ENCODE data around the gene MCRIP2. TPM values are rescaled to one million over a fixed set of nuclear protein-coding genes. Genes with fewer than 3 reads are reported as not detected.
"Not testable (repeated sequence)": the region's sequence is repeated elsewhere in the genome, so short reads cannot be mapped to it uniquely, and the experiment has no call there.

The MCRIP2 gene
- 71.5 and 83.1 TPM in 2 replicates for total RNA-seq (2014; rRNA removed; shearing (Covaris generic))

DNA sequence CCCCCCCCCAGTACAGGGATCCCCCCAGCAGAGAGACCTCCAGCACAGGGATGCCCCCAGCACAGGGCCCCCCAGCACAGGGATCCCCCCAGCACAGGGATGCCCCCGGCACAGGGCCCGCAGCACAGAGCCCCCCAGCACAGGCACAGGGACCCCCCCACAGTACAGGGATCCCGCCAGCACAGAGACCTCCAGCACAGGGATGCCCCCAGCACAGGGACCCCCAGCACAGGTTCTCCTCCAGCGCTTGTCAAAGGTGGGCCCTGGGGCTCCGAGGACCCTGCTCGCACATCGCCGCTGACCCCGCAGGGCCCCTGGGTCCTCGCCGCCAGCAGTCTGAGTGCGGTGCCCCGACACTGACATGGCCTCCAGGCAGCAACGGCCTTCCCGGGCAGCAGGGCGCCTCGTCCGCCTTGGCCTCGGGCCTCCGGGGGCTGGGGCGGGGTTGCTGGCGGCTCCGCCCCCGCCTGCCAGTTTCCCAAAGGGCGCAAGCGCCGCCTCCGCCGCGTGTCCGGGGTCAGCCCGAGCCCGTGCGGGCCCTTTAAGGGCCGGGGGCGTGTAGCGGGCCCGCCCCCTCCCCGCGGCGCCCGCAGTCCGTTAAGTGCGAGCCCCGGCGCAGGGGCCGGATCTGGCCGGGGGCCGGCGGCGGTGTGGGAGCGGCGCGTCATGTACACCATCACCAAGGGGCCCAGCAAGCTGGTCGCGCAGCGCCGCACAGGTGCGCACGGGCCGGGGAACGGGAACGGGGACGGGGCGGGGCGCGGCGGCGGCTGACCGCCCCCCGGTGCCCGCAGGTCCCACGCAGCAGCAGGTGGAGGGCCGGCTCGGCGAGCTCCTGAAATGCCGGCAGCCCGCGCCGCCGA is at the start of gene MCRIP2:
Gene MCRIP2, plus strand, starts transcription at position 503 of the 863 bp plus-strand sequence. Its CDS starts 164 bp downstream, at position 667.
- Histone ChIP-seq H3K36me3 (replicated peaks; ENCODE audit: control insufficient read depth, insufficient read depth, low read length) (no peaks in the 10 kb centered on the region; the same call in 1 of the 2 replicates), H3K27me3 (ENCODE audit: control insufficient read depth, insufficient read depth, low read length) (peaks cover 3% of the 10 kb centered on the region), H3K4me3 (ENCODE audit: insufficient read depth, low read depth, low read length) (peak within 1 kb of the TSS; percentile 70)
- peak; percentile 100 for DNase-seq

DNA sequence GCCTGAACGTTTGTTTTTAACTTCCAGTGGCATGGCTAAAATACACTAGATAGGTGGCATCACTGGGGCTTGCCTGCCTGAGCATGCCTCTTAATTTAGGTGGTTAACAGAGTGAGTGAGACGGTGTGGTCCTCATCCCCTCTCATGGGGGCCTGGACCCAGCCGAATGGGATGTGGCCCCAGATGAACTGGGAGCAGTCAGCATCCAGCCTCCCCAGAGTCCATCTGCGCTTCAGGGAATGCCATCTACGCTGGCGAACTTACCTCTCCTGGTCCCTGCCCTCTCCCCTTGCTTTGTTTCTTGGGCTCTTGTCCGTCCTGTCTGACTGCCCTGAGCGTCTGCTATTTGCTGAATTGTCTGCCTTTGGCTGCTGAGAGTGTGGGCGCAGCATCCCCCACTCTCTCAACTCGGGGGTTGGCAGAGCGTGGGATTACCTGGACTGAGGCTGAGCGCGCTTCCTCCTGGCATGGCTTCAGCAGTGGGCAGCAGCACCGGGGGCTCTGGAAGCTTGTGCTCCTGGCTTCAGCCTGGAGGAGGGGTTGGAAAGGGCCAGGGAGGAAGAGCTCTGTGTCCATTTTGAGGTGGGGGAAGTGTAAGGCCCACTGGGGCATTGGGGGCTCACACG is 49.6 kb upstream of the MCRIP2 start:
- DNase-seq = no peak
- no peaks in the 10 kb centered on the region; the same call in none of the 2 replicates for H3K36me3 ChIP-seq (replicated peaks; ENCODE audit: control insufficient read depth, insufficient read depth, low read length)
- no peak overlapping the region for H3K4me3 ChIP-seq (ENCODE audit: insufficient read depth, low read depth, low read length)
- peaks cover 6% of the 10 kb centered on the region; the same call in 1 of the 2 replicates for H3K27me3 ChIP-seq (ENCODE audit: control insufficient read depth, insufficient read depth, low read length)

DNA sequence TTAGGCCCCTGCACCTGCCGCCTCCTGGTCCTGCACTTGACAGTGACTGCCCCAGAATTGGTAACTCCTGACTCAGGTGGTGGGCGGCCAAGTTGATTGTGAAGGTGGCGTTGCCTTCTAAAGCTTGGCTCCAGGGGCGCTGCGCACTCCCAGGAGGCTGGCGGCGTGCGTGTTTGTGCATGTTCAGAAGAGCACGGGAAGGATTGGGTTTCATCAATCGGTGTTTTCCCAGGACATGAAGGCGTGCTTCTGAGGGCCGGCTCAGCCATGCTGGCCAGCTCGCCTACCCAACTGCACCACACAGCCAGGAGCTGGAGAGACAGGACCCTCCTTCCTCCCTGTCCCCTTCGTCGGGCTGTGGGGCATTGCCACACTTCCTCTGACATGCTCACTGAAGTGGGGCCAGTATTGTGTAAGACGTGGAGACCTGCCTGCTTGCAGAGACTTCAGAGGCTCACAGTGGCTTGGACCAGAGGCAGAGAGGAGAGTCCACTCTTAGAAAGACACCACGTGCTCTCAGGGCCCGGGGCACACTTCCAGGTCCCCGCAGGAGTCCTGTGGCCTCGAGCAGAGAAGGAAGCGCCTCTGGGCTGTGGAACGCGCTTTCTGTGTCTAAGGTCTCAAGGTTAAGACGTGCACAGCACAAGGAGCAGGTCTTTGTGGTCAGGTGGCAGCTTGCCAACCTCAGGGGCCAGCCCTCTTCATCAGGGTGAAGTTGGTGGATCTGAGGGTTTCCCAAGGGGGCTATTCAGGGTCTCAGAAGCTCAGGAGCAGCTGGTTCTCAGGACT is 48.9 kb upstream of the MCRIP2 start:
- Histone ChIP-seq H3K4me3 (ENCODE audit: insufficient read depth, low read depth, low read length) (no peak overlapping the region), H3K27me3 (ENCODE audit: control insufficient read depth, insufficient read depth, low read length) (peaks cover 6% of the 10 kb centered on the region; the same call in 1 of the 2 replicates), H3K36me3 (replicated peaks; ENCODE audit: control insufficient read depth, insufficient read depth, low read length) (no peaks in the 10 kb centered on the region; the same call in none of the 2 replicates)
- no peak for DNase-seq

GRCh38 chr16:593406-593805 is 48.2 kb upstream of the MCRIP2 start:
- no peak for DNase-seq
- Histone ChIP-seq H3K27me3 (ENCODE audit: control insufficient read depth, insufficient read depth, low read length) (peaks cover 6% of the 10 kb centered on the region; the same call in 1 of the 2 replicates), H3K36me3 (replicated peaks; ENCODE audit: control insufficient read depth, insufficient read depth, low read length) (no peaks in the 10 kb centered on the region; the same call in none of the 2 replicates), H3K4me3 (ENCODE audit: insufficient read depth, low read depth, low read length) (no peak overlapping the region)

GRCh38 chr16:593807-594206 is 47.8 kb upstream of the MCRIP2 start:
- Histone ChIP-seq H3K4me3 (ENCODE audit: insufficient read depth, low read depth, low read length) (no peak overlapping the region), H3K27me3 (ENCODE audit: control insufficient read depth, insufficient read depth, low read length) (peaks cover 6% of the 10 kb centered on the region; the same call in 1 of the 2 replicates), H3K36me3 (replicated peaks; ENCODE audit: control insufficient read depth, insufficient read depth, low read length) (no peaks in the 10 kb centered on the region; the same call in none of the 2 replicates)
- DNase-seq = no peak

GRCh38 chr16:595094-595528 is 46.5 kb upstream of the MCRIP2 start:
- no peak overlapping the region for H3K4me3 ChIP-seq (ENCODE audit: insufficient read depth, low read depth, low read length)
- peaks cover 1% of the 10 kb centered on the region for H3K36me3 ChIP-seq (replicated peaks; ENCODE audit: control insufficient read depth, insufficient read depth, low read length)
- H3K27me3 ChIP-seq (ENCODE audit: control insufficient read depth, insufficient read depth, low read length) = peaks cover 6% of the 10 kb centered on the region; the same call in 1 of the 2 replicates
- DNase-seq = no peak

DNA sequence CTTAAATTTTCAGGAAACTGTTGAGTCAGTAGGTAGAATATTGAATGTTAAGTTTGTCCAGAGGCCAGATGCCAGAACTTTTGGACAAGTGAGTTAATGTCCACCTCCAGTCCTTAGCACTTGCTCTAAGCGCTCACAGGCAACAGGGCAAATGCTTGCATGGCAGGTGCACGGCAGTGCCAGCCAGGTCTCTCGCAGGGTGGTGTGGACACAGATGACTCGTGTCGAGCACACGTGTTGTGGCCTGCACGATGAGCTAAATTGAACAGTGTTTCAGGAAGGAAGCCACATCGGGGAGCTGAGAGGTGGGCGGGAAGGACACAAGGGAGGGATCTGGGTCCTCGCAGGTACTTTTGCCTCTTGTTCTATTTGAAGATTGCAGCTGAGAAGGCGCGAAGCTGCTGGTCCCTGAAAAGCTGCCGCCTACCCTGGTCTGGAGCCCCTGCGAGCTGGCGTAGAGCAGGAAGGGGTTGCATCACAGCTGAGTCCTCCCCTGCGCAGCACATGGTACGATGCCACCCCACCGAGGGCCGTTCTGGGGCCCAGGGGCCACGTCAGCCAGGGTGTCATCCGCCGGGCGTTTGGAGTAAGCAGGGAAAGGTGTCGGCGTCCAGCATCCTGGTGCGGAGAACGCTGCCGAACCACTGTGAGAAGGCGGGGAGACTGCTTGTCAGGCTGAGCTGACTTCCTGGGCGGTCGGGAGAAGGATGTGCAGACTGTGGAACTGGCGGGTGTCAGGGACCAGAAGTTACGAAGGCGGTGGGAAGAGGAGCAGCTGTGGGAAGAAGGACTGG is 45.5 kb upstream of the MCRIP2 start:
- peaks cover 1% of the 10 kb centered on the region for H3K36me3 ChIP-seq (replicated peaks; ENCODE audit: control insufficient read depth, insufficient read depth, low read length)
- H3K4me3 ChIP-seq (ENCODE audit: insufficient read depth, low read depth, low read length) = no peak overlapping the region
- no peaks in the 10 kb centered on the region; the same call in 1 of the 2 replicates for H3K27me3 ChIP-seq (ENCODE audit: control insufficient read depth, insufficient read depth, low read length)
- DNase-seq = no peak

- DNase-seq = no peak
- no peaks in the 10 kb centered on the region for H3K27me3 ChIP-seq (ENCODE audit: control insufficient read depth, insufficient read depth, low read length)
Measured at GRCh38 chr16:596736-597060, 44.9 kb upstream of the MCRIP2 start.

DNA sequence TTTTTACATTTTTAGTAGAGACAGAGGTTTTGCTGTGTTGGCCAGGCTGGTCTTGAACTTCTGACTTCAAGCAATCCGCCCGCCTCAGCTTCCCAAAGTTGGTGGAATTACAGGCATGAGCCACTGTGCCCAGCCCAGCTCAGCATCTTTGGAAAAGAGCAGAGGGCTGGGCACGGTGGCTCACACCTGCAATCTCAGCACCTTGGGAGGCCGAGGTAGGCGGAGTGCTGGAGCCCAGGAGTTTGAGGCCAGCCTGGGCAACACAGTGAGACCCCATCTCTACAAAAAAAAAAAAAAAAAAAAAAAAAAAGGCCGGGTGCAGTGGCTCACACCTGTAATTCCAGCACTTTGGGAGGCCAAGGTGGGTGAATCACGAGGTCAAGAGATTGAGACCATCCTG is 44.0 kb upstream of the MCRIP2 start:
- DNase-seq; H3K4me3 ChIP-seq (ENCODE audit: insufficient read depth, low read depth, low read length); H3K36me3 ChIP-seq (replicated peaks; ENCODE audit: control insufficient read depth, insufficient read depth, low read length); H3K27me3 ChIP-seq (ENCODE audit: control insufficient read depth, insufficient read depth, low read length): not testable (repeated sequence)

More at GRCh38 chr16:596736-597060, 44.9 kb upstream of the MCRIP2 start:
- no peak overlapping the region for H3K4me3 ChIP-seq (ENCODE audit: insufficient read depth, low read depth, low read length)
- peaks cover 1% of the 10 kb centered on the region for H3K36me3 ChIP-seq (replicated peaks; ENCODE audit: control insufficient read depth, insufficient read depth, low read length)

DNA sequence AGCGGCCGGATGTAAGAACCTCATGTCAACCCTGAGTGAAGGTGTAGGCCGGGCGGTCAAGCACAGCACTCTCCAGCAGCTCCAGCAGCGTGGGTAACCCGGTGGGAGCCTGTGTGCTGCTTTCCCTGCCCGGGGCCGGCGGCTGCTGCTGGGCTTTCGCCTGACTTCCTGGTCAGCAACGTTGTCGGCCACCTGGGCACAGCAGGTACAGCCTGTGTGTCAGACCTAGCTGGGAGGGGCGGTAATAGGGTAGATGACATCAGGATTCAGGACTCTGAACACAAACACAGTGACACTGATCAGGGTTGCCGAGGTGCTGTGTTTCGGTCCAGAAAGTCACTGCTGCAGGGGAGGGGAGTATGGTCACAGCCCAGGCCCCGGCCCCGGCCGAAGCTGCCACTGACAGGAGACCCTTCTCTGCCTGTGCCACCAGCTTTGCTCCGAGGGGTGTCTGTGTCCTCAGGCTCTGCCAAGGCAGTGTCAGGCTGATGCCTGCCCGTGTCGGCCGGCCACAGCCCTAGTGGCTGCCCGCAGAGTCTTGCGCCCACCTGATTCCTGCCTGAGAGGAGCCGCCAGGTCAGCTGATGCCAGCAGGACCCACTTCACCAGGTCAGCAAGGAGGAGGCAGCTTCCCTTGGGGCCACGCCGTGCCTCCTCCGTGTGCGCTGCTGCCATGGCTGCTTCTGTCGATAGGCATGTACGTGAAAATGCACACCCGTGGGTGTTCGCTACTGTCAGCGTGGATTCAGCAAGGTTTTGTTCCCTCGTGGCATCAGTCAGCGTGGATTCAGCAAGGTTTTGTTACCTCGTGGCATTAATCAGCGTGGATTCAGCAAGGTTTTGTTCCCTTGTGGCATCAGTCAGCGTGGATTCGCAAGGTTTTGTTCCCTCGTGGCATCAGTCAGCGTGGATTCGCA is 42.5 kb upstream of the MCRIP2 start:
- no peak for DNase-seq
- Histone ChIP-seq H3K36me3 (replicated peaks; ENCODE audit: control insufficient read depth, insufficient read depth, low read length) (0 out of 2 replicates have a peak, but pooled peaks cover 1% of the 10 kb centered on the region), H3K27me3 (ENCODE audit: control insufficient read depth, insufficient read depth, low read length) (no peaks in the 10 kb centered on the region), H3K4me3 (ENCODE audit: insufficient read depth, low read depth, low read length) (no peak overlapping the region)

- peak; percentile 91 for DNase-seq
- no peaks in the 10 kb centered on the region for H3K27me3 ChIP-seq (ENCODE audit: control insufficient read depth, insufficient read depth, low read length)
- H3K36me3 ChIP-seq (replicated peaks; ENCODE audit: control insufficient read depth, insufficient read depth, low read length) = 0 out of 2 replicates have a peak, but pooled peaks cover 1% of the 10 kb centered on the region
- no peak overlapping the region for H3K4me3 ChIP-seq (ENCODE audit: insufficient read depth, low read depth, low read length)
Measured at GRCh38 chr16:600781-601180, 40.8 kb upstream of the MCRIP2 start.

DNA sequence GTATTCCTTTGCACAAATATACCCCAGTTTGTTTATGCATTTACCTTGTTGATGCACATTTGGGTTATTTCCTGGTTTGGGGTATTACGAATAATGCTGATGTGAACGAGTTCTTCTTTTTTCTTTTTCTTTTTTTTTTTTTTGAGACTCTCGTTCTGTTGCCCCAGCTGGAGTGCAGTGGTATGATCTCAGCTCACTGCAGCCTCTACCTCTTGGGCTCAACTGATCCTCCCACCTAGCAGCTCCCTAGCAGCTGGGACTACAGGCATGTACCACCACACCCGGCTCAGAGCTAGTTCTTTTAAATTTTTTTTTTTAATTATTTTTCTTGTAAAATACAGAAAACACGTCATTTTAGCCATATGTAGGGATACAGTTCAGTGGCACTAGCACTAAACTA is 37.7 kb upstream of the MCRIP2 start:
- H3K36me3 ChIP-seq (replicated peaks; ENCODE audit: control insufficient read depth, insufficient read depth, low read length) = 0 out of 2 replicates have a peak, but pooled peaks cover 1% of the 10 kb centered on the region
- no peaks in the 10 kb centered on the region for H3K27me3 ChIP-seq (ENCODE audit: control insufficient read depth, insufficient read depth, low read length)
- DNase-seq = no peak
- no peak overlapping the region for H3K4me3 ChIP-seq (ENCODE audit: insufficient read depth, low read depth, low read length)

All from H7 (cell line).